Loucy (cell line): ENCODE data around the gene JAKMIP3.

Source experiments
- H2AFZ ChIP-seq: fragments of 200-600 bp; sonication (generic); 2 replicates; pipeline ENCODE4 v1.6.0; 2016; ENCODE audit warnings: antibody characterized with exemption, mild to moderate bottlenecking, low read length, moderate library complexity
- H3F3A ChIP-seq: fragments of 200-600 bp; 2 replicates; pipeline ENCODE4 v1.6.0; 2016; ENCODE audit warnings: antibody characterized with exemption, low read depth, mild to moderate bottlenecking
- H3K27me3 ChIP-seq: fragments of 200-600 bp; sonication (generic); 2 replicates; pipeline ENCODE4 v1.6.1; 2014; ENCODE audit warnings: low read length, mild to moderate bottlenecking; ENCODE audit not compliant: insufficient read depth, poor library complexity, severe bottlenecking
- H3K36me3 ChIP-seq: fragments of 200-600 bp; sonication (generic); 2 replicates; pipeline ENCODE4 v1.6.1; 2016; ENCODE audit warnings: low read length; ENCODE audit not compliant: insufficient read depth
- H3K4me1 ChIP-seq: fragments of 200-600 bp; sonication (generic); 2 replicates; pipeline ENCODE4 v1.5.1; 2014; ENCODE audit warnings: low read length, mild to moderate bottlenecking; ENCODE audit not compliant: insufficient read depth, poor library complexity, severe bottlenecking
- H3K4me2 ChIP-seq: fragments of 200-600 bp; sonication (generic); 2 replicates; pipeline ENCODE4 v1.6.0; 2014; ENCODE audit warnings: antibody characterized with exemption, low read length, low read depth, mild to moderate bottlenecking; ENCODE audit not compliant: poor library complexity, severe bottlenecking
- H3K4me3 ChIP-seq: fragments of 200-600 bp; sonication (generic); 2 replicates; pipeline ENCODE4 v1.5.1; 2014; ENCODE audit warnings: low read length, mild to moderate bottlenecking, mixed read lengths; ENCODE audit not compliant: poor library complexity, severe bottlenecking
- H3K79me2 ChIP-seq: fragments of 200-600 bp; sonication (generic); 2 replicates; pipeline ENCODE4 v1.6.1; 2014; ENCODE audit warnings: low read length; ENCODE audit not compliant: insufficient read depth
- H3K9ac ChIP-seq: fragments of 200-600 bp; sonication (generic); 2 replicates; pipeline ENCODE4 v1.6.0; 2014; ENCODE audit warnings: mild to moderate bottlenecking, low read depth, low read length, moderate library complexity; ENCODE audit not compliant: poor library complexity, severe bottlenecking
- H3K9me2 ChIP-seq: fragments of 200-600 bp; sonication (generic); replicated peaks from 2 replicates; pipeline ENCODE4 v1.6.1; 2016; ENCODE audit warnings: low read depth, low read length, mixed read lengths
- H3K9me3 ChIP-seq: fragments of 200-600 bp; sonication (generic); 2 replicates; pipeline ENCODE4 v1.6.1; 2014; ENCODE audit warnings: mild to moderate bottlenecking, antibody characterized with exemption, low read length, low read depth; ENCODE audit not compliant: insufficient read depth
- H4K20me1 ChIP-seq: fragments of 200-600 bp; sonication (generic); 2 replicates; pipeline ENCODE4 v1.6.0; 2014; ENCODE audit warnings: antibody characterized with exemption, low read length, mild to moderate bottlenecking; ENCODE audit not compliant: insufficient read depth, poor library complexity, severe bottlenecking
- EZH2phosphoT487 ChIP-seq: fragments of 200-600 bp; IDR thresholded peaks from 2 replicates; pipeline ENCODE4 v1.6.1; 2018; ENCODE audit warnings: antibody characterized with exemption, mild to moderate bottlenecking, moderate library complexity, borderline replicate concordance
- TF ChIP-seq, protein P1 (sequence below): fragments of 200-600 bp; sonication (generic); conservative IDR thresholded peaks from 2 replicates; pipeline ENCODE4 v1.5.1; 2014; ENCODE audit warnings: mild to moderate bottlenecking, antibody characterized with exemption, low read length

JAKMIP3 gene

DNA sequence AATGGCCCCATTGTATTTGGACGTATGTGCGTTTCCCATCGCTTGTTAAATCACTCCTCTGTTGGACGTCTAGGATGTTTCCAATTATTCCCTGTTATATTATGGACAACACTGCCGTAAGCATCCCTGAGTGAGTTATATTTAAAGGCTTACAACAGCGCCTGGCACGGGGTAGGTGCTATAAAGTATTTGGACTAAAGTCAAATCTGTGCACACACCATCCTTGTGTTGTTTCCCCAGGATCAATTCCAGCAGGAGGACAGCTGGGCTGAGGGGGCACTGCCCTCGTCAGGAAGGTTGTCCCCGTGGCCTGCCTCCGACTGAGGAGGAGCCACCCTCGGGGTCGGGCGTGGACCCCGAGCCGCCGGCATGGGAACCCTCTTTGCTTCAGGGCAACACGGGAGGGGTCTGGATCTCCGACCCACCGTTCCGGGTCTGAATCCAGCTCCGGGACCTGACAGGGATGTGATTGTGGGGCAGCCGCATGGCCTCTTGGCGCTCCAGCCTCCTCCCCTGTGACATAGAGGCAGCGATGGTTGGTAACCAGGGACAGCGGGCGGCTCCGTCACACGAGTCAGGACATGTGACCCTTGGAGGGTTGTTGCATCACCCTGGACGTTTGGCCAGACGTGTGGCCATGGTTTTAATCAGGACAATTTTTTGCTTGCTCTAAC lies 1.5 kb upstream of the JAKMIP3 start:
- H3K36me3 ChIP-seq: no peaks in the 10 kb centered on the region
- H2AFZ ChIP-seq: no peak overlapping the region
- H3K27me3 ChIP-seq: no peaks in the 10 kb centered on the region
- no peaks in the 10 kb centered on the region for H4K20me1 ChIP-seq
- H3K9ac ChIP-seq: no peak overlapping the region
- no peaks in the 10 kb centered on the region for H3K4me1 ChIP-seq
- no peaks in the 10 kb centered on the region for H3K9me2 ChIP-seq
- H3K9me3 ChIP-seq: no peaks in the 10 kb centered on the region; the same call in 1 of the 2 replicates
- H3K79me2 ChIP-seq: no peaks in the 10 kb centered on the region
- no peak overlapping the region for H3K4me3 ChIP-seq
- no peak for TF ChIP-seq EZH2phosphoT487
- TF ChIP-seq, protein P1, sequence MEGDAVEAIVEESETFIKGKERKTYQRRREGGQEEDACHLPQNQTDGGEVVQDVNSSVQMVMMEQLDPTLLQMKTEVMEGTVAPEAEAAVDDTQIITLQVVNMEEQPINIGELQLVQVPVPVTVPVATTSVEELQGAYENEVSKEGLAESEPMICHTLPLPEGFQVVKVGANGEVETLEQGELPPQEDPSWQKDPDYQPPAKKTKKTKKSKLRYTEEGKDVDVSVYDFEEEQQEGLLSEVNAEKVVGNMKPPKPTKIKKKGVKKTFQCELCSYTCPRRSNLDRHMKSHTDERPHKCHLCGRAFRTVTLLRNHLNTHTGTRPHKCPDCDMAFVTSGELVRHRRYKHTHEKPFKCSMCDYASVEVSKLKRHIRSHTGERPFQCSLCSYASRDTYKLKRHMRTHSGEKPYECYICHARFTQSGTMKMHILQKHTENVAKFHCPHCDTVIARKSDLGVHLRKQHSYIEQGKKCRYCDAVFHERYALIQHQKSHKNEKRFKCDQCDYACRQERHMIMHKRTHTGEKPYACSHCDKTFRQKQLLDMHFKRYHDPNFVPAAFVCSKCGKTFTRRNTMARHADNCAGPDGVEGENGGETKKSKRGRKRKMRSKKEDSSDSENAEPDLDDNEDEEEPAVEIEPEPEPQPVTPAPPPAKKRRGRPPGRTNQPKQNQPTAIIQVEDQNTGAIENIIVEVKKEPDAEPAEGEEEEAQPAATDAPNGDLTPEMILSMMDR: no peak
- H3F3A ChIP-seq: no peaks in the 10 kb centered on the region
- H3K4me2 ChIP-seq: no peak overlapping the region

- no peaks in the 10 kb centered on the region for H3K36me3 ChIP-seq
- H3K4me2 ChIP-seq: no peak overlapping the region
- no peak overlapping the region for H2AFZ ChIP-seq
- H3K4me3 ChIP-seq: no peak overlapping the region
- no peaks in the 10 kb centered on the region for H3K79me2 ChIP-seq
- no peaks in the 10 kb centered on the region for H3K27me3 ChIP-seq
- H3K9me2 ChIP-seq: no peaks in the 10 kb centered on the region
- no peak for TF ChIP-seq EZH2phosphoT487
- TF ChIP-seq, protein P1: no peak
- H3K4me1 ChIP-seq: no peaks in the 10 kb centered on the region
- H3K9me3 ChIP-seq: no peaks in the 10 kb centered on the region; the same call in 1 of the 2 replicates
- H3K9ac ChIP-seq: no peak overlapping the region
- no peaks in the 10 kb centered on the region for H3F3A ChIP-seq
- no peaks in the 10 kb centered on the region for H4K20me1 ChIP-seq
Observed at GRCh38 chr10:132064771-132065437, 842 bp upstream of the JAKMIP3 start.

- Histone ChIP-seq H3K36me3 (no peaks in the 10 kb centered on the region), H2AFZ (no peak overlapping the region), H3K79me2 (no peaks in the 10 kb centered on the region), H3F3A (no peaks in the 10 kb centered on the region), H3K9me3 (no peaks in the 10 kb centered on the region; the same call in 1 of the 2 replicates), H3K4me3 (no peak overlapping the region), H4K20me1 (no peaks in the 10 kb centered on the region), H3K4me2 (no peak overlapping the region), H3K9me2 (no peaks in the 10 kb centered on the region), H3K4me1 (no peaks in the 10 kb centered on the region), H3K9ac (no peak overlapping the region), H3K27me3 (no peaks in the 10 kb centered on the region)
- no peak for TF ChIP-seq EZH2phosphoT487
- TF ChIP-seq, protein P1: no peak
Observed at GRCh38 chr10:132066186-132066585, 440 bp downstream of the JAKMIP3 start.
